Embryonic facial prominence (tissue), 1 donor: ENCODE results near the gene RNASE4.
"Not testable (repeated sequence)": the region's sequence is repeated elsewhere in the genome, so short reads cannot be mapped to it uniquely, and the experiment has no call there.

Source experiments
- DNase-seq: peaks from one replicate; pipeline ENCODE4 v3.0.0-alpha.2; 2016; ENCODE audit errors: extremely low spot score

RNASE4 gene

GRCh38 chr14:20683891-20684661 is at the start of gene RNASE4:
TSS of gene RNASE4 (plus strand) at chr14:20684560. CDS start at chr14:20699372, 14,812 bp downstream.
- DNase-seq = peak; percentile 80

GRCh38 chr14:20641591-20641990 is 42.8 kb upstream of the RNASE4 start, which contains the start of gene OR6S1:
TSS of gene OR6S1 (minus strand) at chr14:20641691. CDS start at chr14:20641691, 0 bp downstream.
- no peak for DNase-seq

GRCh38 chr14:20642182-20642581 is 42.2 kb upstream of the RNASE4 start:
- no peak for DNase-seq

- DNase-seq = not testable (repeated sequence)
These were observed 41.6 kb upstream of the RNASE4 start for GRCh38 chr14:20642755-20643154.

- DNase-seq = no peak
These were observed 39.8 kb upstream of the RNASE4 start for GRCh38 chr14:20644520-20644919.

GRCh38 chr14:20645481-20645880 is 38.9 kb upstream of the RNASE4 start:
- no peak for DNase-seq

GRCh38 chr14:20652996-20653975 is 31.1 kb upstream of the RNASE4 start:
- no peak for DNase-seq

GRCh38 chr14:20655851-20656250 is 28.5 kb upstream of the RNASE4 start:
- DNase-seq = no peak

GRCh38 chr14:20656274-20656673 is 28.1 kb upstream of the RNASE4 start:
- DNase-seq = no peak

- DNase-seq = no peak
These were observed 26.8 kb upstream of the RNASE4 start for GRCh38 chr14:20657216-20658211.

- DNase-seq = no peak
These were observed 26.1 kb upstream of the RNASE4 start for GRCh38 chr14:20658246-20658645.

GRCh38 chr14:20659336-20659735 is 25.0 kb upstream of the RNASE4 start:
- DNase-seq = no peak

- no peak for DNase-seq
These were observed 24.5 kb upstream of the RNASE4 start for GRCh38 chr14:20659813-20660395.

- no peak for DNase-seq
These were observed 23.2 kb upstream of the RNASE4 start for GRCh38 chr14:20661197-20661596.

GRCh38 chr14:20662968-20663732 is 21.2 kb upstream of the RNASE4 start:
- no peak for DNase-seq

- not testable (repeated sequence) for DNase-seq
These were observed 17.9 kb upstream of the RNASE4 start for GRCh38 chr14:20666400-20666961.

- no peak for DNase-seq
These were observed 16.4 kb upstream of the RNASE4 start for GRCh38 chr14:20667957-20668356.

GRCh38 chr14:20668969-20669368 is 15.4 kb upstream of the RNASE4 start:
- no peak for DNase-seq

GRCh38 chr14:20671597-20672283 is 12.6 kb upstream of the RNASE4 start:
- no peak for DNase-seq
